GM10266 (cell line): ENCODE measurements around the gene SLC12A8.

Source experiments
- DNase-seq: peaks from one replicate; pipeline ENCODE4 v3.0.0; 2012; ENCODE audit errors: extremely low spot score
- TF ChIP-seq, protein P1 (sequence below): IDR thresholded peaks from 2 replicates; pipeline ENCODE4 v1.5.1; 2012; ENCODE audit warnings: mild to moderate bottlenecking, low read depth; ENCODE audit not compliant: control insufficient read depth, insufficient read depth; ENCODE audit errors: missing control alignments

The SLC12A8 gene

GRCh38 chr3:125154110-125154509, 58.4 kb downstream of the SLC12A8 start:
- DNase-seq, result no peak
- TF ChIP-seq, protein P1, sequence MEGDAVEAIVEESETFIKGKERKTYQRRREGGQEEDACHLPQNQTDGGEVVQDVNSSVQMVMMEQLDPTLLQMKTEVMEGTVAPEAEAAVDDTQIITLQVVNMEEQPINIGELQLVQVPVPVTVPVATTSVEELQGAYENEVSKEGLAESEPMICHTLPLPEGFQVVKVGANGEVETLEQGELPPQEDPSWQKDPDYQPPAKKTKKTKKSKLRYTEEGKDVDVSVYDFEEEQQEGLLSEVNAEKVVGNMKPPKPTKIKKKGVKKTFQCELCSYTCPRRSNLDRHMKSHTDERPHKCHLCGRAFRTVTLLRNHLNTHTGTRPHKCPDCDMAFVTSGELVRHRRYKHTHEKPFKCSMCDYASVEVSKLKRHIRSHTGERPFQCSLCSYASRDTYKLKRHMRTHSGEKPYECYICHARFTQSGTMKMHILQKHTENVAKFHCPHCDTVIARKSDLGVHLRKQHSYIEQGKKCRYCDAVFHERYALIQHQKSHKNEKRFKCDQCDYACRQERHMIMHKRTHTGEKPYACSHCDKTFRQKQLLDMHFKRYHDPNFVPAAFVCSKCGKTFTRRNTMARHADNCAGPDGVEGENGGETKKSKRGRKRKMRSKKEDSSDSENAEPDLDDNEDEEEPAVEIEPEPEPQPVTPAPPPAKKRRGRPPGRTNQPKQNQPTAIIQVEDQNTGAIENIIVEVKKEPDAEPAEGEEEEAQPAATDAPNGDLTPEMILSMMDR, result no peak

DNA sequence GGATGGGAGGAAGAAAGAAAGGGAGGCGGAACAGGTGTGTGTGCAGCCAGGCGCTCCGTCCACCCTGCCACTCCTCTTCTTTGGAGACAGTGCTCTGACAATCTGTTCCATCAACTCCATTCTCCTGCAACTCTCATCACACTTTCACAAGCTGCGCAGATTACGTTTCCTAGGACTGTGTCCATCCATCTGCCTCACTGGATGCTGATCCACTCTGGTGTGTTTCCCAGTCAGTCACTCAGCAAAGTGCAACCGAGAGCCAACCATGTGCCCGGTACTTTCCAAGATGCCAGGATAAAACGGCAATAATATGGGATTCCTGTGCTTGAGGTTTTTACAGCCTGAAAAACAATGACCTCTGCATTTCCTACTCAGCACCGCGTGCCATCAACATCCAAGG, 59.6 kb downstream of the SLC12A8 start:
- TF ChIP-seq, protein P1, result no peak

DNA sequence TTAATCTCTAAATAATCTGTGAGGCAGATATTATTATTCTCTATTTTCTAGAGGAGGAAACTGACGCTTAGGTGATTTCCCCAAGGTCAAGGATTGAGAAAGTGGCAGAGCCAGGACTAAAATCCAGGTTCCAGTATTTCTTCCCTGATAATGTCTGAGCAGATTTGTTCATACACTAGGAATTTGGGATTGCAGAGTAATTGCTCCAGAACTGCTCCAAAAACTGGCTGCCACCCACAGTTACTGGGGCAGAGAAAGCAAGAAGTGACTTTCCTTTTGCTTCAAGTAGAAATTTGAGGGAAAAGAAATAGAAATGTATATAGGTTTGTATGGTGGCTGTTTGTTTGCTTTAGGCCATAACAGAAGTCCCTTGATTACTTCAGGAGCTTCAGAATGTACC, 60.6 kb downstream of the SLC12A8 start:
- DNase-seq, result no peak
- TF ChIP-seq, protein P1, result no peak

More for the DNA sequence above, 59.6 kb downstream of the SLC12A8 start:
- no peak for DNase-seq

DNA sequence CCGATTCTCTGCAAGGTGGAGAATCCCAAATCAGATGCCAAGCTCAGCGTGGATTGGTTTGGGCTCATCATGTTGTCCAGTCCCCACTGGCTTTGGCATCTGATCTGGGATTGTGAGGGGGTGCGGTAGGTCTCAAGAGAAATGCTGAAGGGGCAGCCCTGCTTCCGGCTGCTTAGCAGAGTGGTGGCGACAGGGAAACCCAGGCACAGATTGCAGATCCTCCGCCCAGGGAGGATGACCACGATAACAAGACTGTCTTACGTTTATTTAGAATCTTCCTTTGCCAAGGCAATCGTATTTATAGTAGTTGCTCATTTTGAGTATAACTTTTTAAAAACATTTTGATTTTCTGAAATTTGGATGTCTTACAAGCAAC, 61.1 kb downstream of the SLC12A8 start:
- TF ChIP-seq, protein P1, result no peak

GRCh38 chr3:125150525-125151441, 61.8 kb downstream of the SLC12A8 start:
- TF ChIP-seq, protein P1, result peak; percentile 62
- peak; percentile 43 for DNase-seq

More for the DNA sequence above, 61.1 kb downstream of the SLC12A8 start:
- no peak for DNase-seq

GRCh38 chr3:125149462-125149861, 63.1 kb downstream of the SLC12A8 start:
- TF ChIP-seq, protein P1, result no peak
- no peak for DNase-seq

GRCh38 chr3:125148836-125149235, 63.7 kb downstream of the SLC12A8 start:
- DNase-seq, result peak; percentile 34
- TF ChIP-seq, protein P1, result no peak
